MG63 (cell line): ENCODE measurements around the gene PKNOX1. TPM values are rescaled to one million over a fixed set of nuclear protein-coding genes. Genes with fewer than 3 reads are reported as not detected.

Experiments used
- total RNA-seq: library from RNA; depleted of rRNA; stranded (reverse); fragments of >200 nt; shearing (Covaris generic); gene quantifications from 2 replicates; pipeline ENCODE4 v1.2.3, GENCODE V29; 2014; ENCODE audit warnings: low replicate concordance; rRNA removed

The PKNOX1 gene
- total RNA-seq, 1 experiment from 2014 or later = 35.9 TPM

Other genes starting within 250 kb of the PKNOX1 start
- gene WDR4, start 95.0 kb upstream of the PKNOX1 start, total RNA-seq = 18.9 and 59.2 TPM in 2 replicates
- 72.1 and 78.1 TPM in 2 replicates for gene NDUFV3, start 81.3 kb upstream of the PKNOX1 start, total RNA-seq
- gene ERVH48-1, start 48.9 kb upstream of the PKNOX1 start, total RNA-seq = not detected in 2 replicates
- gene CBS, start 101.3 kb downstream of the PKNOX1 start, total RNA-seq = 9.8 and 15.1 TPM in 2 replicates
- gene U2AF1, start 133.0 kb downstream of the PKNOX1 start, total RNA-seq = 193 and 198 TPM in 2 replicates
- gene CRYAA, start 194.4 kb downstream of the PKNOX1 start, total RNA-seq = not detected in 2 replicates